GM12892 (cell line): ENCODE measurements around the gene PLOD1.

ENCODE experiments used
- POLR2A ChIP-seq: IDR thresholded peaks from 2 replicates; pipeline ENCODE4 v1.6.1; 2011; ENCODE audit warnings: low read depth, low read length, control low read depth
- TAF1 ChIP-seq: IDR thresholded peaks from 2 replicates; pipeline ENCODE4 v1.6.1; 2011; ENCODE audit warnings: low read depth, mild to moderate bottlenecking, control low read depth, low read length, borderline replicate concordance

DNA sequence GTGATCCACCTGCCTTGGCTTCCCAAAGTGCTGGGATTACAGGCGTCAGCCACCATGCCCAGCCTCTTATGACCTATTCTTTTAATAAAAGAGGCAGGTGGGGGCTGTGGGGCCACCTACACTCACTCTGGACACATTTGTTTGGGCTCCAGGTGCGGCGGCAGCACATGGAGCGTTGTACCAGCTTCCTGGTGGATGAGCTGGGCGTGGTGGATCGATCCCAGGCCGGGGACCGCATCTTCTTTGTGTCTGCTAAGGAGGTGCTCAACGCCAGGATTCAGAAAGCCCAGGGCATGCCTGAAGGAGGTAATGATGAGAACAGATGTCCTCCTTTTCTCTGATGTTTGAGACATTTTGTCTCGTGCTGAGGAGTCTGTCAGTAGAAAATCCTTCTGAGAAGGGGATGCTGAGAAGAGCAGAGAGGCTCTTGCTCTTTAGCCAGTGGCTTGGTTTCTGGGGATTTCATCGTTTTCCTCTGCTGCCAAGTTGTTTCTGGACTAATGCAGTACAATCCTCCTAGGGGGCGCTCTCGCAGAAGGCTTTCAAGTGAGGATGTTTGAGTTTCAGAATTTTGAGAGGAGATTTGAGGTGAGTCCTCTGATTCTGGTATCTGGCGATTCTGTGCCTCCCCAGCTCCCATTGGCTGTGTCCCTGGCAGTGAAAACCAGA is 66.9 kb downstream of the PLOD1 start:
- TF ChIP-seq POLR2A (no peak), TAF1 (no peak)
